HL-60/S4 treated with retinoic acid at 250 ng/mL for 4 days and 3 days (cell line): Measurements from ENCODE around the gene HSD17B4.

Experiments
- in situ Hi-C: fragments of 300-500 bp; cut with MboI; formaldehyde crosslinking; loops from 2 replicates; pipeline ENCODE4 v1.7.0; 2022; ENCODE audit warnings: low sequenced_read_pairs

HSD17B4 gene

DNA sequence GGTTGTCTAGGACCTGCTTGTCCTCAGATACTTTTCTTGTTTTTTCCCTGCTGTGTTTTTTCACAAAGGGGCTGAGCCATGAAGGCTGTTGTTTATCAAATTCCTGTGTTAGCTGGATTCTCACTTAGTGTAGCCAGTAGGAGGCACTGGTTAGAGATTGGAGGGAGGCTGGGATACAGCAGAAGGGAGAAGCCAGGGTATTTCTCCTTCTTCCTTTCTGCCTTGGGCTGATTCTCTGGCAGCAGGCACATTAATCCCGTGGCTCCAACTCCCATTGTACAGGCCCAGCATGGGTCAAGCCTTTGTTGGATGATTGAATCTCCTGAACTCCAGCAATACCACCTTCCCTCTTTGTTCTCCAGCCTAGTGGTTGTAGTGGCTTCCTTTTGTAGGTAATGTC lies 130.7 kb downstream of the HSD17B4 start:
- in situ Hi-C loops = no loop called here

DNA sequence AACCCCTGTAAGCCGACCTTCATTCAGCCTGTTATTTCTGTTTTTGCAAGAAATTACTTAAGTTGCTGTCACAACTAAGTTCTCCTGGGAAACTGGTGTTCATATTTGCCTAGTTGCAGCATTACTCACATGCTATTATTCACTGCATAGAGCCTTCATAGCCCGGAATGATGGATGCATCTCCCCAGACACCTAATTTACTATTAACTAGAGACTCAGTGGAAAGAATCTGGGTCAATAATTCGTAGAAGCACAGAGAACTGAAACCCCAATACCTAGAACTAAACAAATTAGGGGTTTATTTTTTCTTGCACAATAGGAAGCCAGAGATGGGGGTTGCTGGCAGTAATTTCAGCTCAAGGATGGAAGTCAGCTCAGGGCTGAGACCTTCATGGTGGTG lies 131.4 kb downstream of the HSD17B4 start:
- in situ Hi-C loops = no loop called here
